DMS79 (cell line): ENCODE results near the gene ZBED4.
"Not testable (repeated sequence)": the region's sequence is repeated elsewhere in the genome, so short reads cannot be mapped to it uniquely, and the experiment has no call there.

ENCODE experiments used
- DNase-seq: peaks from one replicate; lab custom pipeline; 2025; lab: John Stamatoyannopoulos, UW

The ZBED4 gene

GRCh38 chr22:49852568-49852897 lies 1.1 kb upstream of the ZBED4 start:
- not testable (repeated sequence) for DNase-seq

DNA sequence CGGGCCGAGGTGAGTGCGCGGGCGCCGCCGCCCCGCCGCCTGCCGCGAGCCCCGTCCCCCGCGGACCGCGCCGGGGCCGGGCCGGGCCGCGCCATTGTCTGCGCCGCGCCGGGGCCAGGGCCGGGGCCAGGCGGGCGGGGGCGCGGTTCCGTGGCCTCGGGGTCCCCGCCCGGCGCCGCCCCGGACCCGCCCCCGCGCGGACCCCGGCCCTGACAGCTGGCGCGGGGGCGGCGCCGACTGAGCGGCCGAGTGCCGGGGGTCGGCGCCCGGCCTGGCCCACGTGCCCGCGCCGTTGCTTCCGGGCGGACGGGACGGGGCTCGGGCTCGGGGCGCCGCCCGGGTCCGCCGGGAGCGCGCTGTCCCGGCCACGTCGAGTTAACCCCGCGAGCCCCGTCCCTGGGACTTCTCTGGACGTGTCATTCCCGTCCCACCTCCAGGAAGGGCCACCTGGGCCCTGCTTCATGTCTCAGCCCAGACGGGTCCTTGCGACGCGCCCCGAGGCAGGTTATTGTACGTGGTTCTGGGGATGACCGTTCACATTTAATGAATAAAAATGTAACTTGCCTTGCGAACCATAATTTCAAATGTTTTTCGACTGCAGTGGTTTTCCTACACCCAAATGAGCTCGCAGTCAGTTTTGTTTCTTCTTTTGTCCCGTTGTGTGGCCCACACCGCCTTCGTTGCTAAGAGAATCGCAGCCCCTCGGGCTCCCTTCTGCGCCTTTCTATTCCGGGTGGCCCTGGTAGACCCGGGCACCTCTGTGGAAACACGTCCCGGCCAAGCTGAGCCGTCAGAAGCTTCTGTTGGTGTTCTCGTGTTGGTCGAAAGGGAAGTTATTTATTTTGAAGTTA lies 562 bp downstream of the ZBED4 start:
- no peak for DNase-seq

GRCh38 chr22:49855251-49855911 lies 1.7 kb downstream of the ZBED4 start:
- DNase-seq = no peak

GRCh38 chr22:49856343-49856742 lies 2.7 kb downstream of the ZBED4 start:
- no peak for DNase-seq

DNA sequence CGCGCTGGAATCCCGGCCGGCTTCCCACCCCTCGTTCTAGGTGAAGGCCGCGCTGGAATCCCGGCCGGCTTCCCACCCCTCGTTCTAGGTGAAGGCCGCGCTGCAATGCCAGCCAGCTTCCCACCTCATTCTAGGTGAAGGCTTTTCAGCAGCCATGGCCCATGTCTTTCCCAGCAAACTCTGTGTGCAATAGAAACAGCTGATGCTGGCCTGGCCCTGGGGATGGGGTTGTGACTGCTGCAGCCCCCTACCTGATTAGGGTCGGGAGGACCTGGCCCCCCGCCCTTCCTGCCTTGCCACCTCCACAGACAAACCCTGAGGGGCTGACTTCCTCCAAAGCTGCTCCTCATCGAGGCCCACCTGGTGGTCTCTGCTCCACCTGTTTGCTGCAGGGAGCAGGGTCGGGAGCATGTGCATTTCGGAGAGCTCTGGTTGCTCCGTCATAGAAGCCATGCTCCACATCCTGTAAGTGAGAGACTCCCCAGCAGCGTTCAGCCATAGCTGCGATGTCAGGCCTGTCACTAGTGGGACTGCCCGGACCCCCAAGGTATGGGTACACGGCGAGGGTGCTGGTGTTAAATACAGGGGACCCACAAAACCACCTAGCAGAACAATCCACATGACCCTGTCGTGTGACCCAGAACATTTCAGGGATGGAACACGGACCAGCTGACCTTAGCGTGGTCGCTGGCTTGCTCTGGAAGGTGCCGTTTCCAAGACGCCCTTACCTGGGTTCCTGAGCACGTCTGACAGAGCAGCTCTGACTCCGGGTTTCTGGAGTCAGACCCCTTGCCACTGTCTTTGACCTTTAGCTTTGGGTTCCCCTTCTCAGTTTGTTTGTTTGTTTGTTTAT lies 3.3 kb downstream of the ZBED4 start:
- DNase-seq = no peak

GRCh38 chr22:49858827-49859226 lies 5.2 kb downstream of the ZBED4 start:
- DNase-seq = no peak

GRCh38 chr22:49861642-49862495 lies 8.2 kb downstream of the ZBED4 start:
- DNase-seq = no peak

- DNase-seq = no peak
These were observed 8.8 kb downstream of the ZBED4 start for GRCh38 chr22:49862496-49862776.

DNA sequence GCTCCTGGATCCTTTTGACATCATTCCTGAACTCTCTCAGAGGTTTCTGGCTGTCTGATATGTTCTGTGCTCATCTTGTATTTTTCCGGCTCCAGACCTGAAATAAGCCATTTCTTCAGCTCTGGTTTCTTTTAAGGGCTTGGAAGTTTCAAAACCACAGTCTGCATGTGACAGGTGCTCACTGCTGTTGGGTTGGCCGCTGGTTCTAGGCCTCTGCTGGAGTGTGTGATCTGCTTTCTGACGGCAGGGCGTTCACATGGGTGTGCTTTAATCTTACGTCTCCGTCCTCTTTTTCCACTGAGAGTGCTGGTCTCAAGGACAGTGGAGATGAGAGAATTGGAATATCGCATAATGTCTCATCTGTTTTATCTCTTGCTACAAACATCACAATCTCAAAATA lies 10.3 kb downstream of the ZBED4 start:
- no peak for DNase-seq

DNA sequence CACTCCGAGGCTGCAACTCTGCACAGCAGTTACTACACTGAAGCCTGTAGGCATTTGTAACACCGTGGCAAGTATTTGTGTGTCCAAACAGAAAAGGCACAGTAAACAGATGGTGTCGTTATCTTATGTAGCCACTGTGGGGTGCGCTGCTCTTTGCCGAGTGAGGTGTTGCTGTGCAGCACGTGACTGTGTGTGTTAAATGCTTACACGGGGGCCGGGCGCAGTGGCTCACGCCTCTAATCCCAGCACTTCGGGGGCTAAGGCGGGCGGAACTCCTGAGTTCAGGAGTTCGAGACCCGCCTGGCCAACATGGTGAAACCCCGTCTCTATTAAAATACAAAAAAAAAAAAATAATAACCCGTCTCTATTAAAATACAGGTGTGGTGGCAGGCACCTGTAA lies 11.5 kb downstream of the ZBED4 start:
- DNase-seq = no peak

DNA sequence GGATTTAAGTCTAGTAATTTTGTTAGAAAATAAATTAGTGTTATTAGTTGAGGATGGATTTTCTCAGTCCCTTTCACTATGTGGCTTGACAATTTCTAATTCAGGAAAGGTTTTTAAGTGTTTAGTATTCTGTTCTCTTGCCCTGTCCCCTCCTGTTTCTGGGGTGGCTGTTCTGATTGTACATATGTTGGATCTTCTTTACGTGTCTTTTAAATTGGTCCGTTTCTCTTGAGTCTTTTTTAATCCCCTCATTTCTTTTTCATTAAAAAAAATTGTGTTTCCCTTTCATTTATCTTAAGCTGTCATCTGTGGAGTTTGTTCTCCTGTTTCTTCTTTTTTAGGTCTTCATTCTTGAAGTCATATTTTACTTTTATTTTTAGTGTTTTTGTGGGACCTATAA lies 12.5 kb downstream of the ZBED4 start:
- no peak for DNase-seq

DNA sequence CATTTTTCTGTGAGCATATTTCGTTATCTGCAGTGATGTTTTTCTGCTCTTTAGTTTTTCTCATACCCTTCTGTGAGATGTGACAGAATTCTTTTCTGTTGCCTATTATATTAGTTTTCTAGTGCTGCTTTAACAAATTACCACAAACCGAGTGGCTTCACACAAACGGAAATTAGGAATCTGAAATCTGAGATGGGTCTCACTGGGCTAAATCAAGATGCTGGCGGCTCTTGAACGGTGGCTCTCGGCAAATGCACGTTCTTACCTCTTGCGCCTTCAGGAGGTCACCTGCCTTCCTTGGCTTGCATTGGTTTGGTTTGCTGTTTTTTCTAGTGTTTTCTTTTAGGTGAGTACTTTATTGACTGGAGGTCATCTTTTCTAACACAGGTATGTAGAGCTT lies 13.0 kb downstream of the ZBED4 start:
- peak; percentile 21 for DNase-seq

DNA sequence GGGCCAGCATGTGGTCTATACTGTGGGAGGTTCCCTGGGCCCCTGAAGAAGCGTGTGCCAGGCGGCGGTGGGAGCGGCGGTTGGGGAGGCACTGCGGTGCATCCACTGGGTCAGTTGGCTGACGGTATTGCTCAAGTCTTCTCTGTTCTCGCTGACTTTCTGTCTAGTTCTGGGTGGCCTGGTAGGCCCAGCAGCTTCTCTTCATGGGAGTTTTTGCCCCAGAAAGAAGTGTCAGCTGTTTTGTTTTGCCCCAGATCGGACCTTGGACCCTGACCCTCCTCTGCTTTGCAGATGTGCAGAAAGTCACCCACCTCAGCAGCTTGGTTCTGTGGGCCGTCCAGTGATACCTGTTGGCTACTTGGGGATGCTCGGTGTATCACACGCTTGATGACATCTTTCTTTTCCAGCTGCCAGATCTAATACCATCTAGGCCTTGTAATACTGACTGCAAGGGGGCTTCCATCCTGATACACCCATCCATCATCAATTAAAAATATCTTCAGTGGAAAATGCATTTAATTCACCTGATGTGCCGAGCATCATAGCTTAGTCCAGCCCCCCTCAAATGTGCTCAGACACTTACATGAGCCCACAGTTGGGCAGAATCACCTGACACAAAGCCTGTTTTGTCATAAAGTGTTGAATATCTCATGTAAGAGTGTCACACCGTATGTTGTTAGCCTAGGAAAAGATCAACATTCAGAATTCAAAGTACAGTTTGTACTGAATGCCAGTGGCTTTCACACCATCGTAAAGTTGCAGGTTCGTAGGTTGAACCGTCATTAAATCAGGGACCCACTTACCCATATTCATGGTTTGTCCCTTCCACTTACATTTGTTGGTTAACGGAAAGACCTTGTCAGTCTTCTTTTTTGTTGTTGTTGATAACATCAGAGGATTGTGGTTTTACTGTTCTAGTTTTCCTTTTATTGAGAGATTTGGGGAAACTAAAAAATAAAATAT lies 13.9 kb downstream of the ZBED4 start:
- DNase-seq = no peak

DNA sequence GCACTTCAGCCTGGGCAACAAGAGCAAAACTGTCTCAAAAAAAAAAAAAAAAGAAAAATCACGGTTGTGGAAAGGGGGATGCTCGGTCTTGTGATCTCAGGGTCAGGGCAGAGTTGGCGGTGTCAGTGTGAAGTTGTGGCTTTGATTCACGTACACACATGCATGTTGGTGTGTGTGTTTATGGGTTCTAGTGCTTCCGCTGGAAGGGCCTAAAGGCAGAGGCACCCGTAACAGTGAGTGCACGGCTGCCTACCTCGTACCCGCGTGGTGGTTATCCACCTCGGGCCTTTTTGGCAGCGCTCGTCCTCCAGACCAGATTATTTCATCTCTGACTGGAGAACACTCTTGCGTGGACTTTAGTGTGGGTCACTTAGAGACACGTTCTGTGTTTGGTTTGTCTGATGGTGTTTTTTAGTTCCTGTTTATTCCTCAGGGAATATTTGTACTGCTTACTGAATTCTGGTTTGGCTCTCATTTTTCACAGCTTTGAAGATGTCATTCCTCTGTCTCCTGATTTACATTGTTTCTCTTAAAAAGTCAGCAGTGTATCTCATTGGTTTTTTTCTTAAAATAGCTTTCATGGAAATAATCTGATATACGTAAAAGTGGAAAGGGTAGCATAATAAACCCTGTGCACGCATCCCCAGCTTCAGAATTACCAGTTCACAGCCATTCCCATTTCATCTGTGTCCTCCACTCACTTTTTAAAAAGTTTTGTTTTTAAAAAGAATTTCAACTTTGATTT lies 15.6 kb downstream of the ZBED4 start:
- no peak for DNase-seq

GRCh38 chr22:49869845-49870712 lies 16.4 kb downstream of the ZBED4 start:
- no peak for DNase-seq

DNA sequence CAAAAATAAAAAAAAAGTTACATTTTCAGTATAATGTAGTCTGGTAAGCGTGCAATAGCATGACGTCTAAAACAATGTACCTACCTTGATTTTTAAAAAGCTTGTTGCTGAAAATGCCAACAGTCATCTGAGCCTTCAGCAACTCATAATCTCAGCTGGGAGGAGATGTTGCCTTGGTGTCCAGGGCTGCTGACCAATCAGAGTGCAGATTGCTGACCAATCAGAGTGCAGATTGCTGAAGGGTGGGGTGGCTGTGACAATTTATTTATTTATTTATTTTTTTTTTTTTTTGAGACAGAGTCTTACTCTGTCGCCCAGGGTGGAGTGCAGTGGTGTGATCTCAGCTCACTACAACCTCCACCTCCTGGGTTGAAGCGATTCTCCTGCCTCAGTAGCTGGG lies 17.8 kb downstream of the ZBED4 start:
- DNase-seq = no peak

DNA sequence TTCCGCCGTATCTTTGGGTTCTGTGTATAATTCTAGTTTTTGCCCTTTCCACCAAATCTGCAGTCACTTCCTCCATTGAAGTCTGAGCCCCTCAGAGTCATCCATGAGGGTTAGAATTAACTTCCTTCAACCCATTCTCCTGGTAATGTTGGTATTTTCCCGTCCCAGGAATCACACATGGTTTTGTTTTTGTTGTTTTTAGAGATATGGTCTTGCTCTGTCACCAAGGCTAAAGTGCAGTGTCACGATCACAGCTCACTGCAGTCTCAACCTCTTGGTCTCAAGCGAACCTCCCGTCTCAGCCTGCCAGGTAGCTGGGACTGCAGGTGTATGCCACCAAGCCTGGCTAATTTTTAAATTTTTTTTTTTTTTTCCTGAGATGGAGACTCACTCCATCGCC lies 18.7 kb downstream of the ZBED4 start:
- DNase-seq = no peak

DNA sequence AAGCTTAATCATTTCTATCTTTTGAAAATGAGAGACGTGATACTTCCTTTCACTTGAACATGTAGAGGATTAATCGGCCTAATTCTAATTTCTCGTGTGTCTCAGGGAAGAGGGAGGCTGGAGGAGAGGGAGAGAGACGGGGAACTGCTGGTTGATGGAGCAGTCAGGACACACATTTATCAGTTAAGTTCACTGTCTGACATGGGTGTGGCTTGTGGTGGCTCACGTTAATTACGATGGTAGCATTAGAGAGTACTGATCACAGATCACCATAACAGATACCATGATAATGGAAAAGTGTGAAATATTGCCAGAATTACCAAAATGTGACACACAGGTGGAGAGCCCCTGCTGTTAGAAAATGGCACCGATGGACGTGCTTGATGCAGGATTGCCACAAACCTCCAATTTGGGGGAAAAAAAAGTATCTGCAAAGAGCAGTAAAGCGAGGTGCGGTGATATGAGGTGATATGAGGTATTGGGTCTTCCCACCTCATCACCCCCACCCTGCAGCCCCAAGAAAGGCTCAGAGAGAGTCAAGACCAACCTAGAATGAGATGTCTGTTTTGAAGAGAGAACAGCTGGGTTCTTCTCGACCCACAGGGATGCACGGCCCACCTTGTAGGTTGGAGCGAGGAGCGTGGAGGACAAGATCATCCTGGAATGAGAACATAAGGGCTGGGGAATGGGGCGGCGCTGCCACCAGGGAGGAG lies 19.7 kb downstream of the ZBED4 start:
- no peak for DNase-seq

- DNase-seq = no peak
These were observed 24.0 kb downstream of the ZBED4 start for GRCh38 chr22:49877642-49878041.
